Osteoblast (primary cell): ENCODE results near the gene COPG1. TPM values are rescaled to one million over a fixed set of nuclear protein-coding genes. Genes with fewer than 3 reads are reported as not detected.

Experiments
- DNase-seq: peaks from one replicate; pipeline ENCODE4 v3.0.0; 2011; ENCODE audit warnings: low spot score, mixed read lengths; ENCODE audit not compliant: insufficient read length; ENCODE audit errors: missing footprints
- H2AFZ ChIP-seq: 2 replicates; pipeline ENCODE4 v1.6.0; 2011; ENCODE audit warnings: mild to moderate bottlenecking, low read length
- H3K27ac ChIP-seq: 2 replicates; pipeline ENCODE4 v1.5.1; 2011; ENCODE audit warnings: mild to moderate bottlenecking, low read depth, low read length, moderate library complexity
- H3K27me3 ChIP-seq: 2 replicates; pipeline ENCODE4 v1.6.0; 2012; ENCODE audit warnings: mild to moderate bottlenecking, control low read depth, inconsistent platforms, low read length, moderate library complexity; ENCODE audit not compliant: insufficient read depth
- H3K36me3 ChIP-seq: 2 replicates; pipeline ENCODE4 v1.5.1; 2011; ENCODE audit warnings: mild to moderate bottlenecking, low read length, control low read depth, moderate library complexity; ENCODE audit not compliant: insufficient read depth
- H3K4me1 ChIP-seq: 2 replicates; pipeline ENCODE4 v1.5.1; 2011; ENCODE audit warnings: mild to moderate bottlenecking, low read length, control low read depth, moderate library complexity; ENCODE audit not compliant: insufficient read depth
- H3K4me2 ChIP-seq: 2 replicates; pipeline ENCODE4 v1.6.0; 2011; ENCODE audit warnings: mild to moderate bottlenecking, low read length; ENCODE audit not compliant: insufficient read depth
- H3K4me3 ChIP-seq: fragments of 200-600 bp; sonication (generic); 3 replicates; pipeline ENCODE4 v1.5.1; 2012; ENCODE audit warnings: mild to moderate bottlenecking, low read length, inconsistent platforms; ENCODE audit not compliant: insufficient read depth
- H3K79me2 ChIP-seq: 2 replicates; pipeline ENCODE4 v1.6.0; 2012; ENCODE audit warnings: mild to moderate bottlenecking, low read length, control low read depth, inconsistent platforms; ENCODE audit not compliant: insufficient read depth
- H3K9me3 ChIP-seq: 2 replicates; pipeline ENCODE4 v1.5.1; 2011; ENCODE audit warnings: low read depth, low read length, control low read depth
- H4K20me1 ChIP-seq: 2 replicates; pipeline ENCODE4 v1.6.0; 2012; ENCODE audit warnings: mild to moderate bottlenecking, low read length, control low read depth; ENCODE audit not compliant: insufficient read depth
- total RNA-seq: library from RNA; depleted of rRNA; stranded (reverse); fragments of >200 nt; gene quantifications from 2 replicates; pipeline ENCODE4 v1.2.3, GENCODE V29; 2012
- TF ChIP-seq, protein P1 (sequence below): IDR thresholded peaks from 2 replicates; pipeline ENCODE4 v1.5.1; 2011; ENCODE audit warnings: mild to moderate bottlenecking, low read depth, low read length, moderate library complexity; ENCODE audit errors: extremely low read depth

Gene COPG1
- total RNA-seq, 1 donor: 297 TPM

DNA sequence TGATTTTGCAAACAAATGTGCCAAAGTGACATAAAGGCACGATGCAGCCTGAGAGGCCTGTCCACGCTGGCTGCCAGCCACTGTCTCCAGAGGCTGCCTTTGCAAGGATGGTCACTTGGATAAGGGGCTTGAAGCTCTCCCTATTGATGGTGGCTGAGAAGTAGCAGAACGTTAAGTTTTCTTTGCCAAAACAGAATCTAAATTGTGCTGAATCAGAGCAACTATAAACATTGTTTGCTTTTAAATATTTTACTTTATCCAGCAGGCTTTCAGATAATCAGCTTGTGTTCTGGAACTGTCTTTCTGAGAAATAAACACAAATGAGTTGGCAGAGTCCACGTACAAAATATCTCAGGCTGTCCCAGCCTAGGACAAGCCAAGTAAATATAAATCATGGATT, 41.9 kb upstream of the COPG1 start:
- Histone ChIP-seq H3K27ac (no peak overlapping the region), H3K4me2 (no peak overlapping the region), H2AFZ (peak overlapping the region; percentile 32), H3K9me3 (no peaks in the 10 kb centered on the region), H3K4me3 (no peak overlapping the region), H3K36me3 (no peaks in the 10 kb centered on the region), H3K79me2 (no peaks in the 10 kb centered on the region), H3K27me3 (no peaks in the 10 kb centered on the region), H4K20me1 (no peaks in the 10 kb centered on the region), H3K4me1 (peaks cover 11% of the 10 kb centered on the region)
- TF ChIP-seq, protein P1, sequence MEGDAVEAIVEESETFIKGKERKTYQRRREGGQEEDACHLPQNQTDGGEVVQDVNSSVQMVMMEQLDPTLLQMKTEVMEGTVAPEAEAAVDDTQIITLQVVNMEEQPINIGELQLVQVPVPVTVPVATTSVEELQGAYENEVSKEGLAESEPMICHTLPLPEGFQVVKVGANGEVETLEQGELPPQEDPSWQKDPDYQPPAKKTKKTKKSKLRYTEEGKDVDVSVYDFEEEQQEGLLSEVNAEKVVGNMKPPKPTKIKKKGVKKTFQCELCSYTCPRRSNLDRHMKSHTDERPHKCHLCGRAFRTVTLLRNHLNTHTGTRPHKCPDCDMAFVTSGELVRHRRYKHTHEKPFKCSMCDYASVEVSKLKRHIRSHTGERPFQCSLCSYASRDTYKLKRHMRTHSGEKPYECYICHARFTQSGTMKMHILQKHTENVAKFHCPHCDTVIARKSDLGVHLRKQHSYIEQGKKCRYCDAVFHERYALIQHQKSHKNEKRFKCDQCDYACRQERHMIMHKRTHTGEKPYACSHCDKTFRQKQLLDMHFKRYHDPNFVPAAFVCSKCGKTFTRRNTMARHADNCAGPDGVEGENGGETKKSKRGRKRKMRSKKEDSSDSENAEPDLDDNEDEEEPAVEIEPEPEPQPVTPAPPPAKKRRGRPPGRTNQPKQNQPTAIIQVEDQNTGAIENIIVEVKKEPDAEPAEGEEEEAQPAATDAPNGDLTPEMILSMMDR: no peak
- DNase-seq: peak; percentile 55

- no peaks in the 10 kb centered on the region for H3K9me3 ChIP-seq
- TF ChIP-seq, protein P1: no peak
- H3K4me2 ChIP-seq: peak overlapping the region; percentile 46
- H3K27ac ChIP-seq: peak overlapping the region; percentile 22
- no peak overlapping the region for H3K4me3 ChIP-seq
- no peak overlapping the region for H2AFZ ChIP-seq
- H3K4me1 ChIP-seq: peaks cover 11% of the 10 kb centered on the region
- no peaks in the 10 kb centered on the region for H4K20me1 ChIP-seq
- H3K36me3 ChIP-seq: no peaks in the 10 kb centered on the region
- no peaks in the 10 kb centered on the region for H3K79me2 ChIP-seq
- no peak for DNase-seq
- H3K27me3 ChIP-seq: no peaks in the 10 kb centered on the region
These were observed 38.1 kb upstream of the COPG1 start for GRCh38 chr3:129211345-129211744.

- Histone ChIP-seq H3K4me1 (peaks cover 11% of the 10 kb centered on the region), H2AFZ (no peak overlapping the region), H3K79me2 (no peaks in the 10 kb centered on the region), H4K20me1 (no peaks in the 10 kb centered on the region), H3K9me3 (no peaks in the 10 kb centered on the region), H3K27ac (peak overlapping the region; percentile 22), H3K4me2 (peak overlapping the region; percentile 46), H3K4me3 (no peak overlapping the region), H3K36me3 (no peaks in the 10 kb centered on the region), H3K27me3 (no peaks in the 10 kb centered on the region)
- DNase-seq: peak; percentile 91
- TF ChIP-seq, protein P1: no peak
These were observed 37.6 kb upstream of the COPG1 start for GRCh38 chr3:129211772-129212171.

GRCh38 chr3:129213238-129213637, 36.2 kb upstream of the COPG1 start:
- H3K27me3 ChIP-seq: no peaks in the 10 kb centered on the region
- H3K4me2 ChIP-seq: no peak overlapping the region
- H4K20me1 ChIP-seq: no peaks in the 10 kb centered on the region
- H3K4me3 ChIP-seq: no peak overlapping the region
- H3K79me2 ChIP-seq: no peaks in the 10 kb centered on the region
- H3K4me1 ChIP-seq: peaks cover 11% of the 10 kb centered on the region
- H2AFZ ChIP-seq: no peak overlapping the region
- H3K9me3 ChIP-seq: no peaks in the 10 kb centered on the region
- H3K36me3 ChIP-seq: no peaks in the 10 kb centered on the region
- TF ChIP-seq, protein P1: no peak
- DNase-seq: peak; percentile 5
- no peak overlapping the region for H3K27ac ChIP-seq
